Measurements from ENCODE around the gene CCDC107. TPM values are rescaled to one million over a fixed set of nuclear protein-coding genes. Genes with fewer than 3 reads are reported as not detected.

The CCDC107 gene
- total and polyA plus RNA-seq, 2 of the 13 experiments (the other 11 are each of a cell fraction or from before 2014, with no cell fraction given), result 7.1 to 15.2 TPM

GRCh38 chr9:35669331-35670145 lies 11.4 kb downstream of the CCDC107 start (continued):
- TF ChIP-seq MYPOP (CRISPR knock-in tag; IDR thresholded peaks at IDR 0.05) (no peak), ZNF543 (CRISPR knock-in tag; IDR thresholded peaks at IDR 0.05) (no peak), ZSCAN31 (CRISPR knock-in tag; IDR thresholded peaks at IDR 0.05; ENCODE audit: low read depth) (no peak), ZNF12 (CRISPR knock-in tag; IDR thresholded peaks at IDR 0.05) (no peak), IRF9 (CRISPR knock-in tag; IDR thresholded peaks at IDR 0.05; ENCODE audit: borderline replicate concordance) (no peak), ZNF879 (CRISPR knock-in tag; IDR thresholded peaks at IDR 0.05) (no peak), TRAFD1 (CRISPR knock-in tag; IDR thresholded peaks at IDR 0.05; ENCODE audit: borderline replicate concordance) (no peak), ZNF770 (CRISPR knock-in tag; IDR thresholded peaks at IDR 0.05) (no peak), ZSCAN29 (CRISPR knock-in tag; conservative IDR thresholded peaks at IDR 0.05) (no peak), SPEN (CRISPR knock-in tag; IDR thresholded peaks at IDR 0.05; ENCODE audit: low read depth) (no peak), ZNF597 (CRISPR knock-in tag; IDR thresholded peaks at IDR 0.05) (no peak), ZNF552 (CRISPR knock-in tag; IDR thresholded peaks at IDR 0.05; ENCODE audit: borderline replicate concordance) (no peak), DRAP1 (CRISPR knock-in tag; IDR thresholded peaks at IDR 0.05) (peak; percentile 38; the same call in 1 of the 2 replicates), THYN1 (CRISPR knock-in tag; IDR thresholded peaks at IDR 0.05; ENCODE audit: borderline replicate concordance, low read depth) (no peak), ZNF891 (CRISPR knock-in tag; IDR thresholded peaks at IDR 0.05) (no peak), ARID5B (CRISPR knock-in tag; IDR thresholded peaks at IDR 0.05) (peak; percentile 75)
